A673 (cell line): Measurements from ENCODE around the gene CCDC136. TPM values are rescaled to one million over a fixed set of nuclear protein-coding genes. Genes with fewer than 3 reads are reported as not detected.

ENCODE experiments used
- BruUV-seq: library from RNA; stranded (reverse); fragments of 400-500 nt; replicated peaks from 2 replicates; lab custom pipeline; 2021; lab: Mats Ljungman, UMichigan
- CTCF ChIA-PET: fragments of 300-600 bp; sonication (Branson Sonifier 250); formaldehyde crosslinking; loops from one replicate; lab custom pipeline; 2022; ENCODE audit warnings: antibody characterized with exemption; lab: Charles Lee
- POLR2A ChIA-PET: fragments of 300-600 bp; sonication (Branson Sonifier 250); formaldehyde crosslinking; loops from one replicate; lab custom pipeline; 2022; ENCODE audit warnings: antibody characterized with exemption; ENCODE audit not compliant: low non-redundant PET; lab: Charles Lee
- DNase-seq: peaks from one replicate; pipeline ENCODE4 v3.0.0-alpha.2; 2015; ENCODE audit warnings: low spot score
- H3K27ac ChIP-seq: fragments of 200-600 bp; sonication (generic); 2 replicates; pipeline ENCODE4 v1.5.1; 2016; ENCODE audit warnings: mixed run types, low read depth, mild to moderate bottlenecking, mixed read lengths, antibody characterized with exemption, low read length; ENCODE audit not compliant: poor library complexity, severe bottlenecking
- H3K27me3 ChIP-seq: fragments of 200-600 bp; sonication (generic); replicated peaks from 2 replicates; pipeline ENCODE4 v1.6.1; 2017; ENCODE audit warnings: mixed run types, low read depth, mild to moderate bottlenecking, mixed read lengths, antibody characterized with exemption, low read length; ENCODE audit not compliant: insufficient read depth, poor library complexity
- H3K36me3 ChIP-seq: fragments of 200-600 bp; sonication (generic); 2 replicates; pipeline ENCODE4 v1.6.1; 2016; ENCODE audit warnings: mixed run types, mild to moderate bottlenecking, mixed read lengths, antibody characterized with exemption, low read length; ENCODE audit not compliant: insufficient read depth, poor library complexity, severe bottlenecking
- H3K4me1 ChIP-seq: fragments of 200-600 bp; sonication (generic); 2 replicates; pipeline ENCODE4 v1.6.1; 2017; ENCODE audit warnings: mixed run types, mild to moderate bottlenecking, mixed read lengths, antibody characterized with exemption, low read length; ENCODE audit not compliant: insufficient read depth, poor library complexity, severe bottlenecking
- H3K4me3 ChIP-seq: fragments of 200-600 bp; sonication (generic); 2 replicates; pipeline ENCODE4 v1.5.1; 2016; ENCODE audit warnings: low read depth, mixed run types, mild to moderate bottlenecking, mixed read lengths, low read length; ENCODE audit not compliant: poor library complexity, severe bottlenecking
- H3K9me3 ChIP-seq: fragments of 200-600 bp; sonication (generic); 2 replicates; pipeline ENCODE4 v1.6.1; 2016; ENCODE audit warnings: mixed run types, low read depth, mild to moderate bottlenecking, mixed read lengths, antibody characterized with exemption, low read length; ENCODE audit not compliant: poor library complexity, severe bottlenecking
- EZH2 ChIP-seq: fragments of 200-600 bp; sonication (generic); IDR thresholded peaks from 2 replicates; pipeline ENCODE4 v1.6.1; 2017; ENCODE audit warnings: borderline replicate concordance, low read depth, mild to moderate bottlenecking, mixed read lengths, antibody characterized with exemption, low read length; ENCODE audit not compliant: poor library complexity, severe bottlenecking
- intact Hi-C: fragments of 100-400 bp; cut with micrococcal nuclease; formaldehyde crosslinking; loops from one replicate; pipeline ENCODE4 v1.10.0; 2022; ENCODE audit not compliant: unreplicated experiment
- total RNA-seq: library from RNA; stranded (reverse); gene quantifications from 2 replicates; pipeline ENCODE4 v1.2.3, GENCODE V29; 2021
- TF ChIP-seq, protein P1 (sequence below): fragments of 300-800, 200-600 bp; sonication (generic); conservative IDR thresholded peaks from 2 replicates; pipeline ENCODE4 v1.5.1; 2017; ENCODE audit warnings: low read depth, mild to moderate bottlenecking, antibody characterized with exemption, low read length, moderate library complexity, mixed read lengths

The CCDC136 gene
- total RNA-seq, 1 experiment from 2014 or later: 4.4 TPM

- Histone ChIP-seq H3K4me1 (peaks cover 18% of the 10 kb centered on the region), H3K36me3 (no peaks in the 10 kb centered on the region), H3K27me3 (no peaks in the 10 kb centered on the region), H3K9me3 (no peaks in the 10 kb centered on the region), H3K27ac (no peak overlapping the region), H3K4me3 (no peak overlapping the region)
- POLR2A ChIA-PET: no interaction called here
- CTCF ChIA-PET: no interaction called here
- no TSS peak for BruUV-seq
- no peak for TF ChIP-seq EZH2
- TF ChIP-seq, protein P1, sequence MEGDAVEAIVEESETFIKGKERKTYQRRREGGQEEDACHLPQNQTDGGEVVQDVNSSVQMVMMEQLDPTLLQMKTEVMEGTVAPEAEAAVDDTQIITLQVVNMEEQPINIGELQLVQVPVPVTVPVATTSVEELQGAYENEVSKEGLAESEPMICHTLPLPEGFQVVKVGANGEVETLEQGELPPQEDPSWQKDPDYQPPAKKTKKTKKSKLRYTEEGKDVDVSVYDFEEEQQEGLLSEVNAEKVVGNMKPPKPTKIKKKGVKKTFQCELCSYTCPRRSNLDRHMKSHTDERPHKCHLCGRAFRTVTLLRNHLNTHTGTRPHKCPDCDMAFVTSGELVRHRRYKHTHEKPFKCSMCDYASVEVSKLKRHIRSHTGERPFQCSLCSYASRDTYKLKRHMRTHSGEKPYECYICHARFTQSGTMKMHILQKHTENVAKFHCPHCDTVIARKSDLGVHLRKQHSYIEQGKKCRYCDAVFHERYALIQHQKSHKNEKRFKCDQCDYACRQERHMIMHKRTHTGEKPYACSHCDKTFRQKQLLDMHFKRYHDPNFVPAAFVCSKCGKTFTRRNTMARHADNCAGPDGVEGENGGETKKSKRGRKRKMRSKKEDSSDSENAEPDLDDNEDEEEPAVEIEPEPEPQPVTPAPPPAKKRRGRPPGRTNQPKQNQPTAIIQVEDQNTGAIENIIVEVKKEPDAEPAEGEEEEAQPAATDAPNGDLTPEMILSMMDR: no peak
- intact Hi-C loops: no loop called here
- no peak for DNase-seq
Measured at GRCh38 chr7:128810473-128810872, 18.7 kb downstream of the CCDC136 start.

- TF ChIP-seq, protein P1: no peak
- no peak for TF ChIP-seq EZH2
- no peak for DNase-seq
- intact Hi-C loops: no loop called here
- Histone ChIP-seq H3K4me3 (no peak overlapping the region), H3K36me3 (no peaks in the 10 kb centered on the region), H3K27ac (no peak overlapping the region), H3K27me3 (no peaks in the 10 kb centered on the region), H3K9me3 (no peaks in the 10 kb centered on the region), H3K4me1 (peaks cover 18% of the 10 kb centered on the region)
- BruUV-seq: no TSS peak
- CTCF ChIA-PET: no interaction called here
- POLR2A ChIA-PET: no interaction called here
Measured at GRCh38 chr7:128810997-128811396, 19.2 kb downstream of the CCDC136 start.

DNA sequence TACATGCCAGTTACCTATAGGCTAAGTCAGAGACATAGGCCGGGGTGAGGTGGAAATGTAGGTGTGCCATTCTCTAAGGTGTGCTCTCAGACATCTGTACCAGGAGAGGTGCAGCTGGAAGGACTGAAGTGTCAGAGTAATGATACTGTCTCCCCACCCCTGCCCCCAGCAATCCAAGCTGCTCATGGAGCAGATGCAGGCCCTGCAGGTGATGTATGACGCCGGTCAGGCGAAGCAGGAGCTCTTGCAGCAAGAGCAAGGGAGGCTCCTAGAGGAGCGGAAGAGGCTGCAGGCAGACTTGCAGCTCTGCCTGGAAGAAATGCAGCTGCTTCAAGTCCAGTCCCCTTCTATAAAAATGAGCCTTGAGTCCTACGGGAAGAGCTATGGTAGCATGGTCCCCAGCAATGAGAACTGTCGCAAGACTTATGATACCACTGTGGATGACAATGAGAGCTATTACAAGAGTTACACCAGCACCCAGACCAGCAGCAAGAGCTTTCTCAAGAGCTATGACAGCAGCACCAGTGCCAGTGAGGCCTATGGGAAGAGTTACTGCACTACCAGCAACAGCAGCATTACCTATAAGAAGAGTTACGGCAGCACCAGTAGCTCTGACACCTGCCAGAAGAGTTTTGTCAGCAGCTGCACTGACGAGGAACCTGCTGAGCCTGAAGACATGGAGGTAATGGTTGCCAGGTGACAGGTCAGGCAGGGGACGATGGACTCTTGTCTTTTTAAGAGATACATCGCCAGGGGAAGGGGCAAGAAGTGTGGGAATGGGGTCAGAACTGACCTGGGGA is 20.1 kb downstream of the CCDC136 start:
- no TSS peak for BruUV-seq
- no peaks in the 10 kb centered on the region for H3K27me3 ChIP-seq
- ChIA-PET CTCF (interaction anchor here (1.5 kb wide), 1 partner anchor 31 kb away, joined by 4 read pairs; no protein-coding TSS in a partner anchor), POLR2A (no interaction called here)
- H3K4me1 ChIP-seq: peaks cover 18% of the 10 kb centered on the region
- H3K9me3 ChIP-seq: no peaks in the 10 kb centered on the region
- H3K36me3 ChIP-seq: no peaks in the 10 kb centered on the region
- DNase-seq: no peak
- H3K27ac ChIP-seq: no peak overlapping the region
- no peak overlapping the region for H3K4me3 ChIP-seq
- intact Hi-C loops: no loop called here
- TF ChIP-seq, protein P1: no peak
- no peak for TF ChIP-seq EZH2
